Measurements from ENCODE around the gene ELOVL7. TPM values are rescaled to one million over a fixed set of nuclear protein-coding genes. Genes with fewer than 3 reads are reported as not detected.
"Not testable (repeated sequence)": the region's sequence is repeated elsewhere in the genome, so short reads cannot be mapped to it uniquely, and the experiment has no call there.

The ELOVL7 gene
- total RNA-seq, result 0.13 TPM in 1 of 2 replicates, not detected in the other
- polyA plus RNA-seq (2012), result 0.03 TPM

DNA sequence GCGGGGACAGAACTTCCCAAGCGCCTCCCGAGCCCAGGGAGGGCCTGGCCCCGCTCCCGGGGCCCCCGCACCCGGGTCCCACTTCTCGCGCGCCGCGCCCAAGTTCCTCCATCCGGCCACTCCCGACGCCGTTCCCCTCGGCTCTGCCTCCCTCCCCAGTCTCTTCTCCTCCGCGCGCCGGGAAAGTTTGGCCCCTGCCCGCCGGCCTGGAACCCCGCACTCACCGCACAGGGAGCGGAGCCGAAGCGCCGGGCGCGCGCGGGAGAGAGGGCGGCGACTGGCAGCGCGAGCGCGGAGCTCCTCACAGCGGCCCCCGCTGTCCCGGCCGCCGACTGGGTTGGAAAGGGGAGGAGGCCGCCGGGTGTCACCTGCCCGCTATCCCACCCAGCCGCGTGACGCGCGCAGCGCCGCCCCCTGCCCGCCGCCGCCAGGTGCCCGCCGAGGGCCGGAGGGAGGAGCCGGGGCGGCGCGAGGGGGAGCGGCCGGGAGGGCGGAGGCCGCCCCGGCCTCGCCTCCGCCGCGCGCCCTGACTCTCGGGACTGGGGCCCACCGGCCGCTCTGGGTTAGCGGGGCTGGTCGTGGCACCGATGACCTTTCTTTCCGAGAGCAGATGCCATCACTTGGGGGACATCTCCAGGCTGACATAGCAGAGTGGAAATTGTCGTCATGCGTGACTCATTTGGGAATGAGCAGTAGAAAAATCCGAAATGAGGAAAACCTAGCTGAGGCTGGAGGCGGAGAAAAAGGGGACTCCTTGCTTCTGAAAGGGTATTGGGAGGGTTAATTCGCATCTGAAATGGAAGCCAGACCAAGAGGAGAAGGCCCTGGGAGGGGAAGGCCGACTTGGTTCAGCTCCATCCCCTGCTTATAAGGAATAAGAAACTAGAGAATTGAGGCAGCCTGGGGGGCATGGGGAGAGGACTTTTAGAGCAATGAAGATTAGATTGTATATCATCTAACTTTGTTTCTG, at the start of gene ELOVL7:
Gene ELOVL7 (minus strand): TSS at position 334 of the 970 bp plus-strand sequence. CDS start 56,872 bp downstream, outside the sequence.
- peak; percentile 33 for DNase-seq (ENCODE audit: low read depth)

DNA sequence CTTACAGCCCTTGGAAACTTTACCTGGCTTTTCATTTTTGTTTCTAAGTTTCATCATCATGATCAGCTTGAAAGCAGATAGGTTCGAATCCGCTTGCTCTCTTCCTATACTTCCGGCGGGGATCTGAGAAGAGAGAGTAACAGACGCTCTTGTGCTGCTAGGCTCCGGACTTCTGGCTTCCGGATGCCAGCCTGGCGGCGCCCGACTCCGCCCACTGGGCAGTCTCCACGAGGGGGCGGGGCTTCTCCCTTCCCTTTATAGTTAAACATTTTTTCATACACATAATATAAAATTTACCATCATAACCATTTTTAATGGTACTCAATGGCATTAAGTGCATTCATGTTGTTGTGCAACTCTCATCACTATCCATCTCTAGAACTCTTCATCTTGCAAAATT, 49.5 kb upstream of the ELOVL7 start:
- DNase-seq (ENCODE audit: low read depth), result no peak

DNA sequence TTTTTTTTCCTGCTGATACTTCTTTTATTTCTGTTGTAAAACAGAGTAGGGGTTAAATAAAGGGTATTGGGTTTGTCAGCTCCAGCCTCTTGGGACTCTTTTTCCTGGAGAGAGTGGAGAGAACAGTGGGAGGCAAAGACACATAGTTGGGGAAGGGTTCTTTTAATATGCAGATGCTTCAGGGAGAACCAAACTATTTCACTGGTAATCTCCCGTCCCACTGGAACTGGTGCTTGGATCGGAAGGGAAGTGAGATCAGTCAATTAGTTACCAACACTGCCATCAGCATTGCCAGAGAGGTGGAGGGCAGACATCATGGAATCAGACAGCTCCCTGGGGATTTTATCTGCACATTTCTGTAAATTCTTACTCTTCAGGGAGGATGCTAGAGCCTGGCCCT, 47.6 kb upstream of the ELOVL7 start:
- no peak for DNase-seq (ENCODE audit: low read depth)

DNA sequence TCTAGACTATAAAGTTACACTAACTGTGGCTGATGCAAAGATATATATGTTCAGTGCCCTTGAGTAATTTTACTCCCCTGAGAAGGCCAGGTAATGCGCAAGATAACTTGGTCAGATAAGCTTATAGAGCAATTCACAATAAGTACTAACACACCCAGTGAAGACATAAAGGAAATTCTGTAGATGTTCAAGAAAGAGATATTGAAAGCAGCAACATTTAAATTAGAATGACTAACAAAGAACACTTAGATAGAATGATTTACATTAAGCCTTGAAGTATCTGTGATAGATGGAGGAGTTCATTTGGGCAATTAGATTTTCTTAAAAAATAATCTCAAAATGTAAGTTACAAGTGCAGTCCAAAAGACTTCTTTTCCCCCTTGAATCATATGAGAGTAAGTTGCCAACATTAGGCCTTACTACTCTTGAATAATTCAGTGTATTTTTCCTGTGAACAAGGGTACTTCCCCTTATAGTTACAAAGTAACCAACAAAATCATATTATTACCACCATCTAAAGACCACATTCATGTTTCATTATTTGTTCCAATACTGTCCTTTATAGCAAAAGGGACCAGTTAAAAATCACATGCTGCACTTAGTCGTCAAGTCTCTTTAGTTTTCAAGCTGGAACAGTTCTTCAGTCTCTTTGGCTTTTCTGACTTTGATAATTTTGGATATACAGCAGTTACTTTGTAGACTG, 44.4 kb upstream of the ELOVL7 start:
- DNase-seq (ENCODE audit: low read depth), result no peak

DNA sequence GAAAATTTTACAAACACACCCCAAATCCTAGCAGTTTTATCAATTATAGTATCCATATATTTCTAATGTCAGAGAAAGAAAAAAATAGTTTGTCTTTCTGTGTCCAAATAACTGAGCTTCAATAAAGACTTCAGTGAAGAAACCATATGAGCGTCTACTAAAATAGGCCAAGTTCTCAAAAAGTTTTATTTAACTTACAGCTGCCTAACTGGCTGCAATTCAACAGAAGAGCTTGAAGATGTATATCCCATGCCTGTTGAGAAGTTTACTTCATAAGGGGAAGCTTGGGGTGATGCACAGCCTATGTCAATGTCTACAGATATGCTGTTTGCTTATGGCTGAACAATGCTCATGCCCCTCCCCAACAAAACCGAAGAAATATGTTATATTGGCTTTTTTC, 43.7 kb upstream of the ELOVL7 start:
- DNase-seq (ENCODE audit: low read depth), result no peak

DNA sequence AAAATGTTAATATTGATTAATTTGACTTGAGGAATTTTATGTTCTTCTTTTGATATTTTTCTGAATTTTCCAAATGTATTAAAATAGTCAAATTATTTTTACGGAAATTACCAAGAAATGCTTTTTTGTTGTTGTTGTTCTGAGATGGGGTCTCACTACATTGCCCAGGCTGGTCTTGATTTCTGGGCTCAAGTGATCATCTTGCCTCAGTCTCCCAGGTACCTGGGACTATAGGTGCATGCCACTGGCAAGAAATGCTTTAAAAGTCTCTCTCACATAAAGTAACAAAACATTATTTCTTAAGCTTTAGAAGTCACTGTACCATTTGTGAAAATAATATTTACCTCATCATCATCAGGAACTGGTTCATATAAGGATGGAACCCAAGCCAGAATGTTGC, 43.0 kb upstream of the ELOVL7 start:
- DNase-seq (ENCODE audit: low read depth), result no peak

DNA sequence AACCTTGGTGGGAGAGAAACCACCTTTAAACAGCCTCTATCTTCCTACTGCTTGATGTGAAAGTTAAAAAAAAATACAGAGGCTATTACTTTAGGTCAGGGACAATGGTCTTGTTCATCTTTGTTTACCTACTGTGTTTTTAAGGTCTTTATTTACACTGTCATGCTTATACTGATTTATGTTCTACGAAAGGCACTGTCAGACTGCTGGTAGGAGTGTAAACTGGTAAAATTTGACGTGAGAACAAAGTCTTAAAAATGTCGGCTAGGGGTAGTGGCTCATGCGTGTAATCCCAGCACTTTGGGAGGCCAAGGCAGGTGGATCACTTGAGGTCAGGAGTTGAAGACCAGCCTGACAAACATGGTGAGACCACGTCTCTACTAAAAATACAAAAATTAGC, 42.1 kb upstream of the ELOVL7 start:
- no peak for DNase-seq (ENCODE audit: low read depth)

DNA sequence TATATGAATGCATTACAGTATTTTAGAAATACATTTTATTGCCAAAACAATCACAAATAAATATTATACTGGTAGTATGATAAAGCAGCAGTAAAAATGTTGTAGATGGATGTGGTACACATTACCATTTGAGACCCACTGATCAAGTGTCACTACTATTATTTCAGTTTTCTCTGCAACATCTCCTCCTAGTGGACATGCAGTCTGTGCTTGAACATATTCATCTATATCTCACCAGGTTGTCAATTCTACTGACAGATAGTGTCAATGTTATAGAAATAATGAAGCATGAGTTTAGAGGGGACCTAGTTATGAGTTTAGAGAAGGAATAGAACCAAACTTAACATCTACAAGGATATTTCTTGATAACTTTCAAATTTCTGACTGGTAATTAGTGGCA, 39.2 kb upstream of the ELOVL7 start:
- peak; percentile 6 for DNase-seq (ENCODE audit: low read depth)

DNA sequence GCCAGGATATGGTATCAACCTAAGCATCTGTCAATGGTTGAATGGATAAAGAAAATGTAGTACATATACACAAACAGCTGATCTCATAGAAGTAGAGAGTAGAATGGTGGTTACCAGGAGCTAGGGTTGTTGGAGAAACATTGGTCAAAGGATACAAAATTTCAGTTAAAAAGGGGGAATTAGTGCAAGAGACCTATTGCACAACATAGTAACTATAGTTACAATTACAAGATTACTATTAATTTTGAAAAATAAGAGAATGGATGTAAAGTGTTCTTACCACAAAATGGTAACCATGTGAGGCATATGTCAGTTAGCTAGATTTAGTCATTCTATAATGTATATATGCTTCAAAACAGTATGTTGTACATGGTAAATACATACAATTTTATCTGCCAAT, 28.8 kb upstream of the ELOVL7 start:
- no peak for DNase-seq (ENCODE audit: low read depth)

DNA sequence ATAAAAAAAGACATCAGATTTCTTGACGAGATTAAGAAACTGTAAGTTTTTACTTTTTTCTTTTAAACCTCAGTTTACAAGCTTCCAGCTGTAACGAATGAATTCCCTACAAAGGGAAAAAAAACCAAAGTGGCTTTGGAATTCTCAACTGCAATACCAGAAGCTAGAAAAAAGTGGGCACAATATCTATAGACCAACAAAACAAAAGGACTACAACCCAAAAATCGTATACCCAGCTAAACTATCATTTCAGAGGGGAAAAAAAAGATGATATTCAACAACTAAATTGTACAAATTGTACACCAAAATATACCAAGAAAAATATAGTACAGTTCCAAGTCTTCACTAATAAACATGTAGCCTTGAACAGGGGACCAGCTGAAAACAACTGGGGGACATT, 26.8 kb upstream of the ELOVL7 start:
- no peak for DNase-seq (ENCODE audit: low read depth)

DNA sequence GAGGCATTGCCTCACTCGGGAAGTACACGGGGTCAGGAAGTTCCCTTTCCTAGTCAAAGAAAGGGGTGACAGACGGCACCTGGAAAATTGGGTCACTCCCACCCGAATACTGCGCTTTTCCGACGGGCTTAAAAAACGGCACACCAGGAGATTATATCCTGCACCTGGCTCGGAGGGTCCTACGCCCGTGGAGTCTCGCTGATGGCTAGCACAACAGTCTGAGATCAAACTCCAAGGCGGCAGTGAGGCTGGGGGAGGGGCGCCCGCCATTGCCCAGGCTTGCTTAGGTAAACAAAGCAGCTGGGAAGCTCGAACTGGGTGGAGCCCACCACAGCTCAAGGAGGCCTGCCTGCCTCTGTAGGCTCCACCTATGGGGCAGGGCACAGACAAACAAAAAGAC, 16.5 kb upstream of the ELOVL7 start:
- not testable (repeated sequence) for DNase-seq (ENCODE audit: low read depth)

DNA sequence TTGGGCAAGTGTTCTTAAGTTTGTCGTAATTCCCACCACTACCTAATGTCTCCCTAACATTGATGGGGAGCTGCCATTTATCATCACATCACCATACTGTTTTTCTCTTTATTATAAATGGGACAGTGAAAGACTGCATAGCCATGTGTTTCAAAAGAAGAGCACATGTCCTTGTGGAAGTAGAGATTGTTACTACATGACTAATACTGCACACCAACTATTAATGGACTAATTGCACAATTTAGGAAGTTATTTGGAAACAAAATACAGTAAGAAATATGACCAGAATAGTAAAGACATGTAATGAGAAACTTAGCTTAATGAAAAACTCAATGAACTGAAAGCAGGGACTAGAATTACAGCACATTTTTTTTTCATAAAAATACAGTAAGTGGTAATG, 12.0 kb upstream of the ELOVL7 start:
- no peak for DNase-seq (ENCODE audit: low read depth)

DNA sequence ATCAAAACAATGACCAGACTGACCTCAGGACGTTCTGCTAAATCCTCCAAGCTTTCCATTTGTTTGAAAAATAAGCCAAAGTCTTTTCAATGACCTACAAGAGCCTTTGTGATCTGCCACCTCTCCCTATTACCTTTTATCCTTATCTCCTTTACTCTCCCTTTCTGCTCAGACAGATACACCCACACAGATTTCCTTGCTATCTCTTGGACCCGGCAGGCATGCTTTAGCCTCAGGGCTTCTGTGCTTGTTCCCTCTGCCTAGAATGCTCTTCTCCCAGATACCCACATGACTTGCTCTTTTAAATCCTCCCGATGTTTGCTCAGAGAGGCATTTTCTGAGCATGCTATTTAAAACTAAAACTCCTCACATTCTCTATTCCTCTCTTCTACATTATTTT, 8.9 kb upstream of the ELOVL7 start:
- no peak for DNase-seq (ENCODE audit: low read depth)

DNA sequence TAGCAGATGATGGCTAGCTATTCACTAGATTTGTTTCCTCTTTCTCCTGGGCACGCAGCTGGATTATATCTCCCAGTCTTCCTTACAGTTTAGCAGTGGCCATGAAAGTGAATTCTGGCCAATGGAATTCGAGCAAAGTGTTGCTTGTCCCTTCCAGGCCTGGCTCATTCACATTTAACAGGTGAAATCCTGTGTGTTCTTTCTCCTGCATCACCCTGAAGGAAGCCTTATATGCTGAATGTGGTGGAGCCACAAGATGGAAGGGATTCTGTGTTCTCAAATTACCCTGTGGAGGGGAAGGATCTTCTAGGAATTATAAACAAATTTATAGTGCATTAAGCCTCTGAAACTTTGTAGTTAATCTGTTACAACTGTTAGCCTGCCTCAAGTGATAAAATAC, 8.2 kb upstream of the ELOVL7 start:
- no peak for DNase-seq (ENCODE audit: low read depth)

DNA sequence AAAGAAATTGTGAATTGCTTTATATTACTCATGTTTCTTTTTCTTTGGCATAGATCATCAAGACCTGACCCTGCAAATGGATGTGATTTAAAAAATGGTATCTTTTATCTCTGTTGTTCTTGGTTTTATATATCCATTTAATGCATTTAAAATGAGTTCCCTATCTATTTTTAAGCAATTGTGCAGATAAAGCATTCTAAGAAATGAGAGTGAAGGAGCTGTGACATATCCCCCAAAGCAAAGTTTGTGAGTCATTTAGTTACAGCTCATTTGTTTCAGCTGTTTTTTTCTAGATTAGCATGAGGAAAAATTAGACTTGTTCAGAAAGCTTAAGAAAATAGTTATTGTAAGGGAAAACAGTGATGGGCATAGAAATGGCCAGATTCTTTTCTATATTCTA, 7.6 kb upstream of the ELOVL7 start:
- DNase-seq (ENCODE audit: low read depth), result no peak

DNA sequence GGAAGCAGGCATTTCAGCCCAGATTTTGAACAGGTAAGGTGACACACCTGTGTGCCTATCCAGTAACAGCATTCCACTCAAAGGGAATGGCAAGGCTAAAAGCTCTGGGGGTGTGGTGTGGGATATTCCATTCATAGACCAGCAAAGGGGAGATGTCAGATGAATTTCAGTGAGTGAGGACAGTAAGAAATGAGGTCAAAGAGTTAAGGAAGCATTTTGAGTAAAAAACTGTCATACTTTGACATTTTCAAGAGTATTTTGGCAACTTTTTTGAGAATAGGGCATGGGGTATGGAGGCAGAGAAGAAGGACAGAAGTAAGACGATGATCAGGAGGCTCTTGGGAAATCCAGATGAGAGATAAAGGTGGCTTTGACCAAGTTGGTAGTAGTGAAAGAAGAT, 2.2 kb upstream of the ELOVL7 start:
- DNase-seq (ENCODE audit: low read depth), result no peak

DNA sequence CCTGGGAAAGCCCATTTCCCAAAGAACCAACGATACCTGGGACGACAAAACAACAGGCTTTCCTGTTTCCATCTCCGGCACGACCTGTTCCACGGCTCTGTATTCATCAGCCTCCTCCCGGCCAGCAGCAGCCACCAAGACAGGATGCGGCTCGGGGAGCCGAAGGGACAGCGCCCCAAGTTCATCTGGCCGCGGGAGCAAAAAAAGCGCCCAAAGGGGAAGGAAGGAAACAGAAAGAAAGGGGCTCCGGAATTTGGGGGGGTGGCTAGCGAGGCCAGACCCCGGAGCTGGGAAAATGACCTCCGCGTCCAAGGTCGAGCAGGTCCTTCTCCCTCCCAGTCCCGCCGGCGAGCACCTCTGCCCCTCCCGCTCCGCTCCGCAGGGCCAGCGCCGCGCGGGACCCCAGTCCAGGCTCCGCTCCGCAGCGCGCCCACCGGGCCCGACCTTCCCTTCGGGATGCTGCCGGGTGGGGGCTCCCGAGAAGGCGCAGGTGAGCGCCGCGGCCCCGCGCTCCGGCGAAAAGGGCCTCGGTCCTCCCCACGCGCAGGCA, 608 bp downstream of the ELOVL7 start:
- DNase-seq (ENCODE audit: low read depth), result no peak

DNA sequence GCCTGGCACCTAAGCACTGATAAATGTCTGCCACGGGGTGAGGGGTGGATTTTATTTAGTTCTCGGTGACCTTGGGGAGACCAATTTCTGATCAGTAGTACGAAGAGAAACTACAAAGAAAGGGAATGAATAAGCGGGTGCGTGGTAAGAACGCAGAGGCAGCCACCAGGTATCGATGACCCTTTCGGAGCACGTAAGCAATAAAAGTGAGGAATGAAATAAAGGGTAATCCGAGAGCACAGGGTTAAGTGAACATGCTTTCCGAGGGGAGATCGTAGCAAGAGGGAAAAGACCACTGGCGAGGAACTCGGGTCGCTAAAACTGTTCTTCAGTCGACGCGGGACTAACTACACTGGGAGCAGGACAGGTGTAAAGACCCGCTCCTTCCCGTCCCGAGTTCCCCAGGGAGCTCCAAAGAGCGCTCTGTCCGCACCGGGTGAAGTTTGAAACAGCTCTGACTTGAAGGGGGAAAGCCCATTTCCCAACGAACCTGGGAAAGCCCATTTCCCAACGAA, 1.1 kb downstream of the ELOVL7 start:
- DNase-seq (ENCODE audit: low read depth), result no peak

DNA sequence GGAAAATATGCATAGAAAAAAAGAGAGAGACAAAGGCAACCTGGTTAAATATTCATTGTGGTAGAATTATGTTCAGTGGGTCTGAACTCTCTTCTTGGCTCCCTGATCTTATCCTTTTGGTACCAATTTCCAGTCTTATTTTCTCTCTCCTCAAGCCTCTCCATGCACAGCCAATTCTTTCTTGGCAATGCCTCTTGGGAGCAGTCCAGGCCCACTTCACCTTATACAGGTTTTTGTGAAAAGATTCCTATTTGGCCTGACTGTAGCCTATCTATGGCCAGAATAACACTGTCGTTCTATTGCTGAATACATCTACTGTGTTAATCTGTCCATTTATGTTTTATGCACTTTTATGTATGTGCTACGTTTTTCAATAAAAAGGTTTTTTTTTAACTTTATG, 2.7 kb downstream of the ELOVL7 start:
- DNase-seq (ENCODE audit: low read depth), result no peak

DNA sequence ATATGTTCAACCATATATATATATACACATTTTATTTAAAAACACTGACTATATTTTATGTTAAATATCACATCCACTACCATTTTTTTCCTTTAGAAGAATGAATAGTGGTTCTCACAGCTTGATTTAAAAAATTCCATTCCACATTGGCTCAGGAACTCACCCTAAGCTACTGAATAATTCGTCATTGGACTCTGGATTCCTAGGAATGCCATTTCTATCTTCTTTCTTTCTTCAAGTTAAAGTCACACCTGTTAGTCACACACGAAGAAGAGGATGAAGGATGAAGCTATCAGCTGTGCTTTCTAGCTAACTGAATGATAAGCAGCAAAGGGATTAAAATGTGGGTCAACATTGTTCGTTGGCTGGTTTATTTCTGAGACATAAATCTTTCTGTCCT, 7.9 kb downstream of the ELOVL7 start:
- no peak for DNase-seq (ENCODE audit: low read depth)

DNA sequence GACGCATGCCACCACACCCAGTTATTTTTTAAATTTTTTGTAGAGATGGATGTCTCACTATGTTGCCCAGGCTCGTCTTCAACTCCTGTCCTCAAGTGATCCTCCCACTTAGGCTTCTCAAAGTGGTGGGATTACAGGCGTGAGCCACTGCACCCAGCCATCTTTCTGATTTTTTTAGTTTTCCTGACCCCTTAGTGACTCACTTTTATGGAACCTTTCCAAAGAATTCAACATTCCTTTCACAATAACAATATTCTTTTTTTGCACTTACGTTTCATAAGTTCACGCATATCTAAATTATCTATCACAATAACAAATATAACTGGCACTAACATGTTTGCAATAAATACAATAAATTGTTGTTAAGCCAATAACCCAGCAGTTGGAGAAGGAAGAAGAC, 8.5 kb downstream of the ELOVL7 start:
- DNase-seq (ENCODE audit: low read depth), result no peak

DNA sequence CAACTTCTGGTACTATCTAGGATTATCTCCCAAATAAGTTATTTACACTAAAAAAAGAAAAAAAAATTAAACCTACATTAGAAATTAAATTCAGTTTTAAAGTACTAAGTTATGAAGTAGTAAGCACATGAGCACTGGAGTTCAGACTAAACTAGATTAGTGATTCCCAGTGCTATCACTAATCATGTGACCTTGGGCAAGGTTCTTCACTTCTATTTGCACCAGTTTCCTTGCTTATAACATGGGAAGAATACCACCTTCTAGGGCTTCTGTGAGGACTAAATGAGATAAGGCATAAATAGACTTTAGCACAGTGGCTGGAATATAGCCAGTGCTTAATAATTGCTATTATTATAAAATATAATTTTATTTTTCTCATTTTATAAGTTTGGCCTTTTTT, 10.5 kb downstream of the ELOVL7 start:
- DNase-seq (ENCODE audit: low read depth), result no peak

All from myocyte (in vitro differentiated cells).